Hippocampal formation (tissue), 2 donors: ENCODE measurements around the gene NUAK1.

ENCODE experiments used
- DNase-seq, 2 donors: peaks; one replicate each; lab custom pipeline; 2025; lab: John Stamatoyannopoulos, UW

The NUAK1 gene

DNA sequence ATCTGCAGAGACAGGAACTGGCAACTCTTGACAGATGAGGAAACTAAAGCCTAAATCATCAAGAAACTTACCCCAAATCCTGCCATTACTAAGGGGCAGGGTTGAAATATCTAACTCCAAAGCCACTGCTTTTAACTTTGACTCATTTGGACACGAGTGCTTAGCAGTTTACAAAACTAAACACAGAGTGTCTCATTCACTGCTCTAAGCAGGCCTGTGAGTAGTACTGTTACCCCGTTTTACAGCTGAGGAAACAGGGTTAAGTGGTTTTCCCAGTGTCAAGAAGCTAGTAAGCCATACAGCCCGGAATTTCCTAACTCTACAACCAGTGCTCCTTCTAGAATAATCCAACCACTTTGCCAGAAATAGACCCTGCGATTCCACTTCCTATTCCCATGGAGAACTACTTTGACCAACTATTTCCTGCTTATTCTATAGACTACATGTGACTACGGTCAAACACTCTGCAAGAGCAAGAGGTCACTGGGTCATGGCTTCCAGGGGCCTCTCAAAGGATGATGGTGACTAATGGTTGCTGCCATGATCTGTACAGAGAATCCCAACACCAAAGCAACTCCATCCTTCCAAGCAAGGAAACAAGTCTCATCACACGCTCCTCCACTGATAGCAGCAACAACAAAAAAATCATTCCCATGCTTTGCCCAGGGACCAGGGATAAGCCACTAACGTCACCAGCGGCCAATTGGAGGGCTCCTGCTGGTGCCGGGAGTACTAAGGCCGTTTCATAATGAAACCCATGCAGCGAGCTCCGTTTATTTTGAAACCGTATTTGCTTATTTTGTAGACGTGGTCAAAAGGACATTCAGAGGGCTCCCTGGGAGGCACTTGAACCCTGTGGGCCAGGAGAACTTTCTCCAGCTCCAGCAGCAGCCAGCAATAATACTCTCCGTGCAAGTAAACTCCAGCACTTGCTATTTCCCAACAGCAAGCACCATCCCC, 56.3 kb downstream of the NUAK1 start:
- DNase-seq = no peak

DNA sequence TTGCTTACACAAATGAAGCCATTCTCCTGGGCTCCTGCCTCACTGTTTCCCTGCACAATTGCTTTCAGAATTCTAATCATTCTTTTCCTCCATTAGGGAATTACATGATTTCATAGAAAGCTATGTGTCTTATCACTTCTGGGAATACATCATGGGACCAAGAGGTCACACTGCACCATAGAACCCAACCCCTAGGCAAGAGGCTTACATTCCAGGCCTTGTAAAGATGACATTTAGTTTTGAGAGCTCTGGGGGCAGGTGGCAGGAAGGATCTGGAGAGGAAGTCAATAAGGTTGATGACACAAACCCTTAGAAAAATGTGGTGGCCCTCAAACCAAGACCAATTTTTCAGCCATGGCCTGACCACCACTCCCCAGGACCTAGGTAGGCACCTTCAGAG, 57.1 kb downstream of the NUAK1 start:
- no peak for DNase-seq

DNA sequence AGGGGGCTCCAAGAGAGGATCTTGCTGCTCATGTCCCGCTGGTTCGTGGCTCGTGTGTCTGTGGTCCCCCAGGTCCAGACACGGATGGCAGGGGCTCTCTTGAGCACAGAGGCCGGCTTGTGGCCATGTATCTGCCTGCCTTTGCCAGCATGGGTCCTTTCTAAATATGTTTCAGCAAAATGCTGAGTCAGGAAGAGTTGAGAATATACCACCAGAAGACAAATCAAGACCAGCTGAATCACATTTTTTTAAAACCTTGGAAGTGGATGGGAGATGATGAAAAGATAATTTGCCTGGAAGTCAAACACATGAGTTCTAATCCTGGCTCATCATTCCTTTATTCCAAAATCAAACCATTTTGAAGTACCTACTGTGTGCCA, 58.0 kb downstream of the NUAK1 start:
- no peak for DNase-seq

DNA sequence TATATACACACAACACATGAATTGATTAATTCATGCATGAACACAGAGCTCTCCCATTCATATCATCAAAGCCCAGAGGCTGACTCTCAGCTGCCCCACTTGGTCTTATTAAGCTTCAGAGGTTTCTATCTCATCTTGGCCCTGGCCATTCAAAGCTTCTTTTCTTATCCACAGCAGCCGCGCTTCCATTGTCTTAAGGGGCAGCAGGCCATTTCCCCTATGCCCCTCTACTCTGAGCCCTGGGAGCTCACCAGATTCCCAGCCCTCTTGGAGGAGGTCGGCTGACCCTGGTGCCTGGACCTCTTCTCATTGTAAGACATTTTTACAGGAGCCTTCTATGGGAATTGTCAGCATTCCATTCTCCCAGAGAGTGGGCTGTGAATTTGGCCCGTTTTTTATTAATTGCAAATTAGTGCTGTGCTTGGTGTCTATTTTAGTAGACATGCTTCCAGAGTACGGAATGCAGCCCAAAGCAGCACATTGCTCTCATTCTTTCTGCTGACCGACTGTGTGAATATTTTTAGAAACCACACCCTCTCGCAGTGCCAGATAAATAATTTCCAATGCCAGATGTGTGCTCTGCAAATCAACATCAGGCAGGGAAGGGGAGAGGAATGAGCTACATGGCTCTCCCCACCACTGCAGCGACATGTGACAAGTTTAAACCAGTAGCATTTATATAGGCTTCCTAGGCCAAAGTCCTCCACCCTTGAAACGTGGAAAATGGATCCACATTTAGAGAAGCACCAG, 58.5 kb downstream of the NUAK1 start:
- DNase-seq = no peak

DNA sequence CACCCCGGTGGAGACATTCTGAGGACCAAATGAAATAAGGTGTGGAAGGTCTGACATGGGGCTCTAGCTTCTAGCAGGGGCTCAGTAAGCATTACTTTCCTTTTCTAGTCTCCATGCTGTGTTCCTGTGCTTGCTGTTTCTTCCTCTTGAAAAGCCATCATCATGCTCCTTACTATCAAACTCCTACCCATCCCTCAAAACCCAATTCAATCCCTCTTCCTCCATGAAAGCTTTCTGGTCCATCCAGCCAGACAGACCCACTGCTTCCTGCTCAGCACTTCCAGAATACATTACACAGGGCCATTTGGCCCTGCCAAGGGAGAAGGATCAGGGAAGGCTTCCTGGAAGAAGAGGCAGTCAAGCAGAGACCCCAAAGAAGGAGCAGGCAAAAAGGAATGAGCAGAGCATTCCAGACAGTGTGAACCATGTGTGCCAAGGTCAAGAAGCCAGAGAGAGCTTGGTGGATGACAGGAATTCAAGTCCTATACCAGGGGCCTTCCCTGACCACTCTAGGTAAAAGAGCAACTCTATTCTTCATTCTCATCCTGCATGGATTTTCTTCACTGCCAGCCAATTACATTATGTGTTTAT, 59.5 kb downstream of the NUAK1 start:
- no peak for DNase-seq

DNA sequence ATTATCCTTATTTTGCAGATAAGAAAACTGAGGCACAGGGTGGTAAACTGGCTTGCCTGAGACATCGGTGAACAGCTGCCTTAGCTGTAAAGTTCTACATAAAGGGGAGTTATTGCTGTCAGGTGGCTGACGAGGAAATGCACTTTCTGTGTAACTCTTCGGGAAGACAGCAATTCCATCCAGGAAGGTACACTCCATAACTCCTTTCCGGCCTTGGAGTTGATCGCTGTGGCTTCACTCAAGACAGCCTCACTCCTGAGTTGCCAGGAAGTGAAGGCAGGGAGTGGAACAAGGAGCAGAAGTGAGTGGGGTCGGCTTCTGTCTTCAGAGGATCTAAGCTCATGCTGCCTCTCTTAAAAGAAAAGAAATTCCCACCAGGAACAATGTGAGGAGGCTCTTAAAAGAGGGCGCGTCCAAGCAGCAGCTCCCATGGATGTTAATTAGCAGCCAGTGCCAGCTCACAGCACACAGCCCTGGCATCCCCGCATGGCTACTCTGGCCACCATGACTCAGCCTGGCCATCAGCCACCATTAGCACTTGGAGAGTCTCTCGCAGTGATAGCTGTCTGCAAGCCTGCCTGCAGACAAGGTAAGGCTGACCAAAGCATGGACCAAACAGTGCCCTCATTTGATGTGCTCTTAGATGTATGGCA, 60.3 kb downstream of the NUAK1 start:
- DNase-seq = peak; percentile 64 to 68

DNA sequence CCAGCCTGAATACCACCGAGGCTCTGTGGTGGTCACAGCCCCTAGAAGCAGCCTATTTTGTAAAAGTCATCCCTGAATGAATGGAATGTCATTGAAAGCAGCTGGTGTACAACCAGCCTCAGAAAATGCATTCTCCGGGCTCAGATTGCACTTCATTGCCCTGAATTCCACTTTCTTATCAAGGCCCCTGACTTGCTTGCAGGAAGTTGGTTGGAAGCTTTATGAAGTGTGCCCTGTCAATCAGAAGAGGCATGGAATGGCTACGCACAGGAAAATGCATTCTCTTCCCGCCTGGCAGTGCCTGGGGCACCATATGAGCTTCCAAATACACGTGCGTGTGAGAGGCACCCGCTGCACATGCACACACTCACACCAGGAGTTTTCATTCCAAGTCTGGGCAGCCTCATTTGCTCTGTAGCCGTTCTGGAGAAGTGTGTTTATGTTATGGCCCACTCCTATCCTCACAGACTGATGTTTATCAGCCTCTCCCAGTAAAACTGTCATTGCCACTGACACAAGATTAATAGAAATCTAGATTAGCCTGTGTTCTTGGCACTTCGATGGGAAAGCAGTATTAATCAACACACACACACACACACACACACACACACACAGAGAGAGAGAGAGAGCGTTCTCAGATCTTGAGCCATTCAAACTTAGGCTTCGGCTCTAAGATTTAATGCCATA, 63.9 kb downstream of the NUAK1 start:
- DNase-seq = no peak

DNA sequence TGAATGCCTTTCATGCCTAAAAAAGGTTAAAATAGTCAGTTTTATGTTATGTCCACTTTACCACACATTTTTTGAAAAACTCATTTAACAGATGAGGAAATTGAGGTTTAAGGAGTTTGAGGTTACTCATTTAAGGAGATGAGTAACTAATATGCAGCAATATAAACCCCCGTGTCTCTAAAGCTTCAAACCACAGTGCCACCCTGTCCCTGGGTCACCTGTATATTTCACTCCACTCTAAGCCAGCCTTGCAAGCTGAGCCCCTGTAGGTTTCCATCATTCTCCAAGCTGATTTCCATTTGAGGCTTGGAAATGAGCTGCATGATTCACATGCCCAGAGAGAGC, 64.4 kb downstream of the NUAK1 start:
- DNase-seq = no peak

DNA sequence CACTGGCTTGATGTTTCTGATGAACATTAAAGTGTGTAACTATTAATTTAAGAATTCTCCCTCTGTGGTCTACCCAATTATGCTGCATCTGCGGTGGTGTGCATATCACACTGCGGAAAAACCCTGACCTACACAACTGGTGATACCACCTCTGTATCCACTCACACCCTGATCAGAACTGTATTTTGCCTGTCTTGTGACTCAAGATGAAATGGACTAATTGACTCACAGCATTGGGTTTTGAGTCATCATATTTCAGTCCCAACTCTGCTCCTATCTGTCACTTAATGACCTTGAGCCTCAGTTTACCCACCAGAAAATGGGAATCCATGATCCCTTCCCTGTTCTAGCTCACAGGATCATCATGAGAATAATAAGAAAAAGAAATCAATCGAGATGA, 65.6 kb downstream of the NUAK1 start:
- no peak for DNase-seq

DNA sequence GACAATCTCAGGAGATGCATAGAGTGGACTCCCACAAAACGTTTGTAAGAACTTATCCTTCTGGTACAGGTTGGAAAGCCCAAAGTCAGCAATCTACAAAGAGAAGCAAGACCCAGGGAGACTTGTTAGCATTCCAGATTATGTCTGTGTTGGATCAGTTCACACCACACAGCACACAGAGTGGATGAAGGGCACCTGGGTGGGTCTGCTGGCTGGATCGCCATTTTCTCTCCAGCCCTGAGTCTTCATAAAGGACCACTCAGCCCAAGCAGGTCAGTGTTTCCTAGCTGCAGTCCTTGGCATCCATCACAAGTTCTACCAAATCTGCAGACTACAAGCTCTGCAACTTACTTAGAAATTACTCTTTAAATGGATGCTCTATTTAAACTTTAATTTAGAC, 66.0 kb downstream of the NUAK1 start:
- DNase-seq = no peak

DNA sequence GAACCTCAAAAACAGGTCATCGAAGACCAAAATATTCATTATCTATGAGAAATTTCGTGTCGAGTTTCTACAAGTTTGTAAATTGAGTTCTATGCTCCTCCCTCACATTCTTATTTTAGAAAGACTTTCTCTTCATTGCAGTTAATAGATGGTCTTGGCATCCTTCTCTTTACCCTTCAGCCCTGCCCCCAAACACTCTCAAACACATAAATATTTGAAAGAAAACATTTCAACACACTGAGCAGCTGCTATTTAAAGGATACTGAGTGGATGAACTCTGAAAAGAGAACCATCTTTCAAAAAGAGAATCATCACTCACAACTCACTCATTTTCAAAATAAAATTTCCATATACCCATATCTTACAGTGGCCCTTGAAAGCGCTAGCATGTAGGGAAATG, 67.1 kb downstream of the NUAK1 start:
- DNase-seq = no peak

DNA sequence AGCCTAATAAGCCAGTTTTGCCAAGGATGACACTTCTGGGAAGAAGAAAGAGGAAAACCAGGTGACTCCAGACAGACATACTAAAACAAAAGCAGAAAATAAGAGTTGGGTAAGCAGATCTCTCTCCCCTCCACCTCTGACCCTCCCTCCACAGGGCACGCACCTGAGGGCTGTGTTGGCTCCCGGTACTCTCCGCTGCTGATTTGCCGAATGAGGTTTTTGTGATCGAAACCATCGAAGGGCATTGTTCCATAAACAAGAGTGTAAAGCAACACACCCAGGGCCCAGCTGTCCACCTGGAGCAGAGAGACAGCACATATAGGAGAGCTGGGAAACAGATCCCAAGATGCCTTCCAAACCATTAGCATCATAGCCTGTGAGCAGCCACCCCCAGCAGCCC, 68.1 kb downstream of the NUAK1 start:
- DNase-seq = no peak

DNA sequence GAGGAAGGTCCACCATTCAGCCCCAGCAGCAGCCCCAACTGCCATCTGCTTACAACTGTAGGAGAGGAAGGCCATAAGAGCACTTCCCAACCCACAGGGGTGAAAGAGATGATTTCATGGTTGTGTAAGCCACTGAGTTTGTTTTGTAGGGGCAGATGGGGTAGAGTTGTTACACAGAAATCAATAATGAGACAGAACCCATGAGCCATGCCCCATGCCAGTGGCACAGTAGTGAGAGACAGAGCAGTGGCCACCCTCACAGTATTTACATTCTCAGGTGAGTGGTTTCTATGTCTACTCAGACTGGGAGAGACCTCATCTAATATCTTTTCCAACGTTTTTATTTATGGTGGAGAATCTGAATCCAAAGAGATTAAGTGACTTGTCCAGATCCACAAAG, 68.6 kb downstream of the NUAK1 start:
- DNase-seq = no peak

DNA sequence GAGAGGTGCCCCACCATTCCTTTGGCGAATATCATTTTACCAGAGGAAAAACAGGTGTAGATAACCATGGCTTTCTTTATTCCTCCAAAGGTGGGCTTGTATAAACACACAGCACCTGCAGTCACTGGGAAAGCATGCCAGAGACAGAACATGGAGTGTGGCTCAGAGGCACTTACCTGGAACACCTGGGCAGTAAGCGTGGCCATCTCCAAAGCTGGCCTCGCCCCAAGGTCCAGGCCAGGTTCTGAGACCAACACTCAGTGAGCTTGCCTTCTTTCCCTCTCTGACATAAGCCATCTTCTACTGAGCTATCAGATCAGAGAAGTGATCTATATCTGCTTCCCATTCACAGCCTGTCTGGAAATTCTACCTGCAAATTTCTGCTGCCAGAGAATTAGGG, 70.5 kb downstream of the NUAK1 start:
- no peak for DNase-seq

DNA sequence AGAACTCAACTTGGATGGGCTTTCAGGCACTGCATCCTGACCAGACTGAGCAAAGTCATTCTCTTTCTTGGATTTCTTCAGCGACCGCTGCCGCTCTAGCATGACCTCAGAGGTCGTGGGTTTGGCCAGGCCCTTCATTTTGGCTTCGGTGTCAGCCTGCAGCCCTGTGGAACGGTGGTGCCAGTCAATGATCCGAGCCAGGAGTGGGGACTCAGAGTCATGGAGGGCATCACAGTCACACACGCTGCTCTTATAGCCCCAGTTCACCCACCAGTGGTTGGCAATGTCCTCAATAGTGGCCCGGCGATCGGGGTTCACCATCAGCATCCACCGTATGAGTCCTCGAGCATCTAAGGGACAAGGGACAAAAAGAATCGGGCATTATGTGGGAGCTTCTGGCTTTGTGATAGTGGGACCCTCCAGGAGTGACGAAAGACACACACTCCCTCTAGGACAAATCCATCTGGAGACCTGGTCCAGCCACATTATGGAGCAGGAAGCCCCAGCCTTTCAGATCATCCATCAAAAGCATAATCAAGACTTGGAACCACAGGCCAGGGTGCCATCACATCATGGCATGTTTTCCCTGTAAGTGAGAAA, 71.0 kb downstream of the NUAK1 start:
- no peak for DNase-seq

DNA sequence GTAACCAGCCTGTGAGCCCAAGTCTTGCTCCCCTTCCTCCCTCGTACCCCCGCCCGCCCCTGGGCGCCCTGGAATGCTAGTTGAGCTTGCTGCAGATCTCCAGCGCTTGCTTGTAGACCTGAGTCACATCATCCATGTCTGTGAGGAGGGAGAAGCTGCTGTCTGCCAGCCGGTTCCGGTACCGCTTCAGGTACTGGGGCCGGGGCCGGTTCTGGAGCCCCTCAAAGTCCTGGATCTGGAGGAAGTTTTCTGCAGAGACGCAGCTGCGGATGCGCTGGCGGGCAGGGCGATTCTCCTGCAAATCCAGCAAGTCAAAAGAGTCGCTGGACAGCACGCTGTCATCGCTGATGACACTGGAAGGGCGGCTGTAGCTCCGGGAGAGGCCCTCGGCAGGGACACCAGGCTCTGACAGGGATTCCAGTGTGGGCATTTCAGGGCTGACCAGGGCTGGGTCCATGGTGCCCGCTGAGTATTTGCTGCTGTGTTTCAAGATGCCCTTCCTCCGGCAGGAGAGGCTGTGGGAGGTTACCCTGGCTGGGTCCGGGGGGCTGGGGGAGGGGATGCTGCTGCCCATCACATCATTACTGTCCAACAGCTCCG, 71.9 kb downstream of the NUAK1 start:
- no peak for DNase-seq

DNA sequence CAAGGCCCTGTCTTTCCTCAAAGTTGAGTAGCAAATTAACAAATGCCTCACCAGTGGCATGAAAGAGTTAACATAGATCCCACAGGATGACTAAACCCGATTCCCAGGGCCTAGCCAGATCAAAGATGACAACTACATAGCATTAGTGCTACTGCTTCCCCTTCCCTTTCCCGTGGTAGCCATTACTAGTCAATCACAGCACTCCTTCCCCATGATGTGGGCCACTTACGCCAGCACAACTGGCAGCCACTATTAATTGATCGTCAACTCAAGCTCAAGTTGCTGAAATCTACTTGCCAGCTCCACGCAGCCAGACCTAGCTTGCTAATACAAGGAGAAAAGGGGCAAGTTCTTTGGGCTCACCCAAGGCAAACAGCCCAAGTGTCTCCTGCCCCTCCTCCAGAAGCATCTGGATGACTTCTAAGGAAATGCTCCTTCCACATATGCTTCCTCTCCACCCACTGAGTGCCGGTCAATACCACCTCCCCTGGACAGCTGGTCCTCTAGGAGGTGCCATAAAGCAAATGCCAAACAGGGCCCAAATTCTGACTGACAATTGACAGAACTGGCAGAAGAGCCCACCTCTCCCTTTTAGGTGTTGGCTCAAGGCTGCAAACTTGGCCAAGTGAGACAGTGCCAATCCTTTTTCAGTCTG, 72.6 kb downstream of the NUAK1 start:
- DNase-seq = no peak

DNA sequence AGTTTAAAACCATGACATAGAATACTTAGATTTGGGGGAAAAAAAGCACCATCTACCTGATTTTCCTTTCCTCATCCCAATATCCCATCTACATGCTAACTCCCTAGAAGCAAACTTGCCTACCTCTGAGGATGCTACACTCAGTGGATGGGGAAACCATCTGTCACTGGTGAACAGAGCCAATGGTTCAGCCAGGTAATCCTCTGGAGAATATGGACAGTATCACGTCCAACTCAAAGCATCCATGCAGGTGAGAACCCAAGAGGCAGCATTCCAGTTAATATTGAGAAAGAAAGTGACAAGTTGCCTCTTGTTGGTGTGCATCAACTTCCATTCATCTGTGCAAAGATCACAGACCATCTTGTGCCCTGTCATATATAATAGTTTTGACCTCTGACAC, 73.2 kb downstream of the NUAK1 start:
- no peak for DNase-seq

DNA sequence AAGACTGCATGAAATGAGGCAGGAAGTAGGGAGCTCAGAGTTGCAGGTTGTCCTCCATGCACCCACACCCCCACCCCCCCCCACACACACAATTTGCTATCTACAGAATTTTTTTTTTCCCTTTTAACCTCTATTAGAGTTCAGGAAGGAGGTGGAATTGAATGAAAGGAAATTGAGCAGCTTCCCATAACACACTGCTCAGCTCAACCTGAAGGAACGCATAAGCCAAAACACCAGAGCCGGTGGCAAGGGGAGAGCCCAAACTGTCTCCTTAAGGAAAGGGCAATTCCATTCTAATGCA, 74.1 kb downstream of the NUAK1 start:
- no peak for DNase-seq

DNA sequence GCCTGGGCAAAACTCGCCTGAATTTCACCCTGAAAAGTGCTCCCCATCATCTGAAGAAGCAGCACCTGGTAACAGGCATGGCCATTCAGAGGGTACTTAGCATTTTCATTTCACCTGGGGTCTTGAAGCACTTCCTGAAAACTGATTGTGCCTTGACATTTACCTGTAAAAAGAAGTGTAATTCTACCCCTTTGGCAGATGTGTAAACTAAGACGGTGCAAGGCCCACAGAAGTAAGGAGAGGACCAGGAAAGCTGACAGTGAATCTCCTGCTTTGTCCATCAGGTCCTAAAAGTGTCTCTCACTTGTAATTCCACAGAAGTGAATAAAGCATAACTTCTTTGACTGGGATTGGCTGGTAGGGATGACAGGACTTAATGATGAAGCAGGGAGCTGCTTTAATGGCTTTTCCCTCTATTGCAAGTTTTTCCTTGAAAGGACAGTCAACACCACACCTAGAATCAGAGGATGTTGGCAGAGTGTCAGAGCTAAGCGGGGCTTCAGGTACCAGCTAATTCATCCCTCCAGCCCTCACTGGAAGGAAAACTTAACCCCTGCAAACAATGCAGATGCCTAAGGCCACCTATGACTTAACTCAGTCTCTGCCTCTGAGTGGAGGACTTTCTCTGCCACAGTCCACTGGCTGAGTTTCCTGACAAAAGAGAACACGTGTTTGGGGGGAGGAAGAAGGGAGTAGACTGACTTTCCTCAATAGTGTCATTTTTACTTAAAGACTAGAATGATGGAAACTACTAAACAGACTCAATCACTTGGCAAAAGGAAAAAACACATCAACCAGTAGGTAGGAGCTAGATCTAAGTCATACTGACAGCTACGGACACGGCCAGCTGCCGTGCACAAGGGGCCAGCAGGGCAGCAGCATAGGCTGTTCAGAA, 74.7 kb downstream of the NUAK1 start:
- DNase-seq = no peak
